Osteoblast (primary cell): ENCODE measurements around the gene GCSAM. TPM values are rescaled to one million over a fixed set of nuclear protein-coding genes. Genes with fewer than 3 reads are reported as not detected.
A peak's percentile ranks its signal among the peaks of the same experiment; 100 is the strongest.

Source experiments
- DNase-seq: peaks from one replicate; pipeline ENCODE4 v3.0.0; 2011; ENCODE audit warnings: low spot score, mixed read lengths; ENCODE audit not compliant: insufficient read length; ENCODE audit errors: missing footprints
- H2AFZ ChIP-seq: 2 replicates; pipeline ENCODE4 v1.6.0; 2011; ENCODE audit warnings: mild to moderate bottlenecking, low read length
- H3K27ac ChIP-seq: 2 replicates; pipeline ENCODE4 v1.5.1; 2011; ENCODE audit warnings: mild to moderate bottlenecking, low read depth, low read length, moderate library complexity
- H3K27me3 ChIP-seq: 2 replicates; pipeline ENCODE4 v1.6.0; 2012; ENCODE audit warnings: mild to moderate bottlenecking, control low read depth, inconsistent platforms, low read length, moderate library complexity; ENCODE audit not compliant: insufficient read depth
- H3K36me3 ChIP-seq: 2 replicates; pipeline ENCODE4 v1.5.1; 2011; ENCODE audit warnings: mild to moderate bottlenecking, low read length, control low read depth, moderate library complexity; ENCODE audit not compliant: insufficient read depth
- H3K4me1 ChIP-seq: 2 replicates; pipeline ENCODE4 v1.5.1; 2011; ENCODE audit warnings: mild to moderate bottlenecking, low read length, control low read depth, moderate library complexity; ENCODE audit not compliant: insufficient read depth
- H3K4me2 ChIP-seq: 2 replicates; pipeline ENCODE4 v1.6.0; 2011; ENCODE audit warnings: mild to moderate bottlenecking, low read length; ENCODE audit not compliant: insufficient read depth
- H3K4me3 ChIP-seq: fragments of 200-600 bp; sonication (generic); 3 replicates; pipeline ENCODE4 v1.5.1; 2012; ENCODE audit warnings: mild to moderate bottlenecking, low read length, inconsistent platforms; ENCODE audit not compliant: insufficient read depth
- H3K79me2 ChIP-seq: 2 replicates; pipeline ENCODE4 v1.6.0; 2012; ENCODE audit warnings: mild to moderate bottlenecking, low read length, control low read depth, inconsistent platforms; ENCODE audit not compliant: insufficient read depth
- H3K9me3 ChIP-seq: 2 replicates; pipeline ENCODE4 v1.5.1; 2011; ENCODE audit warnings: low read depth, low read length, control low read depth
- H4K20me1 ChIP-seq: 2 replicates; pipeline ENCODE4 v1.6.0; 2012; ENCODE audit warnings: mild to moderate bottlenecking, low read length, control low read depth; ENCODE audit not compliant: insufficient read depth
- CTCF ChIP-seq: IDR thresholded peaks from 2 replicates; pipeline ENCODE4 v1.5.1; 2011; ENCODE audit warnings: mild to moderate bottlenecking, low read depth, low read length, moderate library complexity; ENCODE audit errors: extremely low read depth
- total RNA-seq: library from RNA; depleted of rRNA; stranded (reverse); fragments of >200 nt; gene quantifications from 2 replicates; pipeline ENCODE4 v1.2.3, GENCODE V29; 2012

The GCSAM gene
- total RNA-seq, 1 donor = 0.36 TPM

GRCh38 chr3:112104774-112105173 is 28.3 kb downstream of the GCSAM start:
- H3K4me2 ChIP-seq = no peak overlapping the region
- H3K9me3 ChIP-seq = no peaks in the 10 kb centered on the region
- no peak for TF ChIP-seq CTCF
- H4K20me1 ChIP-seq = peaks cover 9% of the 10 kb centered on the region
- H3K27ac ChIP-seq = no peak overlapping the region
- no peak overlapping the region for H3K4me3 ChIP-seq
- H2AFZ ChIP-seq = no peak overlapping the region
- H3K27me3 ChIP-seq = no peaks in the 10 kb centered on the region
- DNase-seq = no peak
- H3K79me2 ChIP-seq = peaks cover under 1% of the 10 kb centered on the region
- H3K4me1 ChIP-seq = peaks cover 11% of the 10 kb centered on the region
- no peaks in the 10 kb centered on the region for H3K36me3 ChIP-seq

GRCh38 chr3:112101916-112102315 is 31.1 kb downstream of the GCSAM start:
- Histone ChIP-seq H3K36me3 (no peaks in the 10 kb centered on the region), H3K79me2 (peaks cover 2% of the 10 kb centered on the region), H3K4me2 (peak overlapping the region; percentile 31), H3K4me3 (no peak overlapping the region), H2AFZ (no peak overlapping the region), H4K20me1 (peaks cover 9% of the 10 kb centered on the region), H3K4me1 (peaks cover 22% of the 10 kb centered on the region), H3K9me3 (no peaks in the 10 kb centered on the region), H3K27me3 (no peaks in the 10 kb centered on the region), H3K27ac (peak overlapping the region; percentile 30)
- DNase-seq = no peak
- TF ChIP-seq CTCF = no peak

- Histone ChIP-seq H3K4me2 (peak overlapping the region; percentile 57), H3K79me2 (peaks cover 2% of the 10 kb centered on the region)
- DNase-seq = peak; percentile 77
These were observed 35.7 kb downstream of the GCSAM start for GRCh38 chr3:112097378-112097777.

GRCh38 chr3:112096176-112096575 is 36.9 kb downstream of the GCSAM start:
- no peak overlapping the region for H3K4me3 ChIP-seq
- no peak overlapping the region for H3K27ac ChIP-seq
- peaks cover 6% of the 10 kb centered on the region for H3K79me2 ChIP-seq
- peaks cover under 1% of the 10 kb centered on the region for H4K20me1 ChIP-seq
- H3K9me3 ChIP-seq = no peaks in the 10 kb centered on the region
- no peak overlapping the region for H3K4me2 ChIP-seq
- no peaks in the 10 kb centered on the region for H3K27me3 ChIP-seq
- peaks cover 26% of the 10 kb centered on the region for H3K4me1 ChIP-seq
- TF ChIP-seq CTCF = no peak
- H2AFZ ChIP-seq = no peak overlapping the region
- no peak for DNase-seq
- H3K36me3 ChIP-seq = no peaks in the 10 kb centered on the region

More at GRCh38 chr3:112097378-112097777, 35.7 kb downstream of the GCSAM start:
- no peaks in the 10 kb centered on the region for H3K27me3 ChIP-seq
- peak overlapping the region; percentile 35 for H3K27ac ChIP-seq
- no peak overlapping the region for H2AFZ ChIP-seq
- H3K9me3 ChIP-seq = no peaks in the 10 kb centered on the region
- peaks cover 34% of the 10 kb centered on the region for H3K4me1 ChIP-seq
- no peak for TF ChIP-seq CTCF
- H4K20me1 ChIP-seq = peaks cover 7% of the 10 kb centered on the region
- H3K36me3 ChIP-seq = no peaks in the 10 kb centered on the region
- no peak overlapping the region for H3K4me3 ChIP-seq
